ENCODE measurements around the gene ANKRD55.

- TF ChIP-seq CTCF (IDR thresholded peaks at IDR 0.05; ENCODE audit: low read depth, low read length, missing input control) = no peak
- TF ChIP-seq, protein P1, sequence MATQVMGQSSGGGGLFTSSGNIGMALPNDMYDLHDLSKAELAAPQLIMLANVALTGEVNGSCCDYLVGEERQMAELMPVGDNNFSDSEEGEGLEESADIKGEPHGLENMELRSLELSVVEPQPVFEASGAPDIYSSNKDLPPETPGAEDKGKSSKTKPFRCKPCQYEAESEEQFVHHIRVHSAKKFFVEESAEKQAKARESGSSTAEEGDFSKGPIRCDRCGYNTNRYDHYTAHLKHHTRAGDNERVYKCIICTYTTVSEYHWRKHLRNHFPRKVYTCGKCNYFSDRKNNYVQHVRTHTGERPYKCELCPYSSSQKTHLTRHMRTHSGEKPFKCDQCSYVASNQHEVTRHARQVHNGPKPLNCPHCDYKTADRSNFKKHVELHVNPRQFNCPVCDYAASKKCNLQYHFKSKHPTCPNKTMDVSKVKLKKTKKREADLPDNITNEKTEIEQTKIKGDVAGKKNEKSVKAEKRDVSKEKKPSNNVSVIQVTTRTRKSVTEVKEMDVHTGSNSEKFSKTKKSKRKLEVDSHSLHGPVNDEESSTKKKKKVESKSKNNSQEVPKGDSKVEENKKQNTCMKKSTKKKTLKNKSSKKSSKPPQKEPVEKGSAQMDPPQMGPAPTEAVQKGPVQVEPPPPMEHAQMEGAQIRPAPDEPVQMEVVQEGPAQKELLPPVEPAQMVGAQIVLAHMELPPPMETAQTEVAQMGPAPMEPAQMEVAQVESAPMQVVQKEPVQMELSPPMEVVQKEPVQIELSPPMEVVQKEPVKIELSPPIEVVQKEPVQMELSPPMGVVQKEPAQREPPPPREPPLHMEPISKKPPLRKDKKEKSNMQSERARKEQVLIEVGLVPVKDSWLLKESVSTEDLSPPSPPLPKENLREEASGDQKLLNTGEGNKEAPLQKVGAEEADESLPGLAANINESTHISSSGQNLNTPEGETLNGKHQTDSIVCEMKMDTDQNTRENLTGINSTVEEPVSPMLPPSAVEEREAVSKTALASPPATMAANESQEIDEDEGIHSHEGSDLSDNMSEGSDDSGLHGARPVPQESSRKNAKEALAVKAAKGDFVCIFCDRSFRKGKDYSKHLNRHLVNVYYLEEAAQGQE (IDR thresholded peaks at IDR 0.05) = no peak
- no peak for TF ChIP-seq HNF4G (IDR thresholded peaks at IDR 0.05)
- TF ChIP-seq EGR1 (IDR thresholded peaks at IDR 0.05; ENCODE audit: low read depth in 2 of 2) = no peak
- TF ChIP-seq YY1 (IDR thresholded peaks at IDR 0.05) = no peak
- TF ChIP-seq GABPA (IDR thresholded peaks at IDR 0.05 in 1 of 2, conservative IDR thresholded peaks at IDR 0.05 in 1 of 2) = no peak
Observed at GRCh38 chr5:56055859-56056258, 177.3 kb downstream of the ANKRD55 start.
